ENCODE data around the gene LONRF2.

- TF ChIP-seq CTCF (IDR thresholded peaks at IDR 0.05) (no peak), POLR2AphosphoS5 (IDR thresholded peaks at IDR 0.05) (no peak), POLR2A (IDR thresholded peaks at IDR 0.05) (no peak)
Observed at GRCh38 chr2:100252811-100253698, 69.2 kb downstream of the LONRF2 start.
